Superior temporal gyrus (tissue), 1 donor: ENCODE data around the gene AGFG2.

Experiments used
- DNase-seq: peaks from one replicate; pipeline ENCODE4 v3.0.0-alpha.2; 2016; ENCODE audit errors: extremely low spot score

AGFG2 gene

DNA sequence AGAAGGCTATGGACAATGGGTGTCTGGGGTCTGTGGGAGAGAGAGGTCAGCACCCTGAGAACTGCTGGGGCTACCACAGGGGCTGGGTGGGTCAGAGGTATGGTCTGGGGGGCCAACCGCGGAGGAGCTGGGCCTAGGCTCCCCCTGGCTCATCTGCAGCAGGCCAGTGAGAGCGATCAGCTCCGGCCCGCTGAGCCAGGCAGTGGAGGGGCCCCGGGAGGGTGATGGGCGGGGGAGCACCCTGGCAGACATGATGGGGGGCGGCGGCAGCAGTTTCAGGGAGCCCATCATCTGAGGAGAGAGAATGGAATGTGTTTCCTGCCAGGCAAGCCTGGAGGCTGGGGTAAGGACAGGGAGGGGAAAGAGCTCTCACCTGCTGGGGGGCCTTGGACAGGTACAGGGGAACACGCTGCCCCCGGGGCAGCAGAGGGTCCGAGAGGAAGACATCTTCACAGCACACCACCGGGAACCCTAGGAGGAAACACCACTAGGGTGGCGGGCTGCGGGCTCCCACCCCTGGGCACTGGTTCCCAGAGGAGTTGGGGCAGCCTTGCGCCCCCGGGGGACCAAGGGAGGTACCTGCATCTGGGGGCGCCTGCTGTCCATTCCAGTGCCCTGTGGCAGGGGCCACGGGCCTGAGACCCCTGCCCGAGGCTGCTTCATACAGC is 33.4 kb downstream of the AGFG2 start:
- DNase-seq: no peak

DNA sequence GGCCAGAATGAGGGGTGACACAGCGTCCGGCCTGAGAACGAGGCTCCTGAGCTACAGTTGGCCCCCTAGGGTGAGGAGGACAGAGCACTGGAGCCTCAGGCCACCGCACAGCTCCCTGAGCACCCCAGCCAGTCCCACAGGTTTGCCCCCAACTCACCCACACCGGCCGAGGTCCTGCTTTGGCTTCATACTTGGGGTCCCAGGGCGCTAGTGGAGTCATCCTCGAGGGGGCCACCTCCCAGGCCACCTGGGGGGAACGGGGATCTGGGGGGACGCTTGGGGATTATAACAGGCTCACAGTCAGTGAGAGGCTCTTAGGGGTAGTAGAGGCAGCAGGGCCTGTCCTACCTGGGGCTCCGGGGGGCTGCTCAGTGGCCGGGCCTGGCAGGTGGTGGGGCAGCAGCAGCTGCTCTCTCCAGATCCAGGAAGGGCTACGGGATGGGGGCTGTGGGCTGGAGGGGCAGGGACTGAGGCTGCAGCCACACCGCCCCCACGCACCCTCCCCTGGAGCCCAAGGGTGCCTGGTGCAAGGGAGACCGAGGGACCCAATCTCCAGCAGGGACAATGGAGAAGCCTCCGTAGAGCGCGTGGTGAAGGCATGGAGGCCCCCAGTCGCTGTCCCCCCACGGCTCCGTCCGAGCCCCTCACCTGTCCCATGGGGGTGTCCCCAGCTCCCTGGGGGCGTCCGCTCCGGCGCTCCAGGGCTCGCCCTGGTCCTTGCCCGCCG is 34.1 kb downstream of the AGFG2 start:
- no peak for DNase-seq

DNA sequence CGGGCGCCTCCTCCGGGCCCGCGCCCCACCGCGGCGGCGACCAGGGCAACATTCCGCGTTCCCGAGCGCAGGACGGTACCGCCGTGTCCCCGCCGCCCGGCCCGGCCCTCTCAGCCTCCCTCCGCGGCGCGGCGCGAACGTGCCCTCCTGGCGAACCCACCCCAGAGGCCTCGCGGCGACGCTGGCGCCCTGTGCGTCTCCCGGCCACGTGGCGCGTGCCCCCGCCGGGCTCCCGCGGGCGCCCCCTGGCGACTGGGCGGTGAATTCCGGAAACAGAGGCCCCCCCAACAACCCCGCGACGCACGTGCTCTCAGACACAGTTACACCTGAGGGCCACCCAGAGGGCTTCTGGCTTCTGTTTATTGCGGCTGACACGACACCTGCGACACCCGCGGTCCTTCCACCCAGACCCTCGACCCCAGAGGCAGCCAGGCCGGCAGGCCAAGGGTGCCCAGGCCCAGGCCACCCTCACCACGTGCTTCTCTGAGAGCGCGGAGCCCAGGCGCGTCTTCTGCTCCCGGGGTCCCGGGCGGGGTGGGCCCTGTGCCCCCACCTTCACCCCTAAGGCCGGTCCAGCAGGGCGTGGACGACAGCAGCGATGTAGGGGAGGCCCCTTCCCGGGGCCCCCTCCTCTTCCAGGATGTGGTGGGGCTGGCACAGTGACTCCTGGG is 34.8 kb downstream of the AGFG2 start, which contains the start of gene SAP25:
Gene SAP25, minus strand, starts transcription at position 210 of the 671 bp plus-strand sequence. Its CDS starts 158 bp downstream, at position 52.
- no peak for DNase-seq

DNA sequence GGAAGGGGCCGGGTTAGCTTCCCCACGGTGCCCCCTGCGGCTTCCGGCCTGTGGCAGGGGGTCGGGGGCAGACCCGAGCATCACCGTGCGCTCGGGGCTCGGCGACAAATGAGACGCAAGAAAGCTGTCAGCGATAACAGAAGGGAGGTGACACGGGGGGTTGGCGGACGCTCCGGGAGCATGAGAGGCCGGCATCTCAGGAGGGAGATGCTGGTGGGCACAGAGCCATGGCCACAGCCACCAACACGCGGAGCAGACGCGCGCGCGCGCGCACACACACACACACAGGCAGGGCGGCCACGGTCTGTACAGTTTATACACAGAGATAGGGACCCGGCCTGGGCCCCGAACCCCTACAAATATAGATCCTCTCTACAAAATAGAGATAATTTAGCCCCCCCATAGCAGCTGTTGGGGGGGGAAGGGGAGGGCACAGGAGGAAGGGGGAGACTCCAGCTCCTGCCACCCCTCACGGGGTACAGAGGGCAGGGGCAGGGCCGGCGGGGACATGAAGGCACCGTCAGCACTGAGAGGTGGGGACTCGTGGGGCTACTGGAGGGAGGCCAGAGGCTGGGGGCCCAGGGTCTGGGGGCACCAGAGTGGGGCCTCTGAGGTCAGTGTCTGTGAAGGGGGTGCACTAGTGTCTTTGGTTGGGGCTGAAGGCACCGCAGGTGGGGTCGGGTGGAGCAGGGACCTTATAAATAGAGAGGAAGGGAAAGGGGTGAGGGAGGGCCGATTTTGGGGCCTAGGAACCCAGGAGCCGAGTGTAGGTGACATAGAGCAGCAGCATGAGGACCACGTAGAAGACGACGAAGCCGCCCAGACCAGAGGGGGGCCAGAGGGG is 35.6 kb downstream of the AGFG2 start:
- DNase-seq: no peak

DNA sequence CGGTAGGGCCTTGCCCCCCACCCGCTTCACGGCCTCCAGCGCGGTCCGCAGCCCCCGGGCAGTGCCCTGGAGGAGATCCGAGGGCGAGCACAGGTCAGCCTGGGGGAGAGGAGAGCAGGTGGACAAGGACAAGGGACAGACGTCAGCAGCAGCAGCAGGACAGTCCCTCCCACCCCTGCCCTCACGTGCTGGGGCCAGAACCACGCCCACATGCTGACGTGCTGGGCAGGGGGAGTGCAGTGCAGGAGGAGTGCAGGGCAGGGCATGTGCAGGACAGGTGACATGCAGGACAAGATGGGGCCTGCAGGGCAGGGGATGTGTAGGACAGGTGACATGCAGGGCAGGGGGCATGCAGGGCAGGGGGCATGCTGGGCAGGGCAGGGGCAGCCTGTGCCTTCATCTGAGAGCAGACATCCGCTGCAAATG is 36.2 kb downstream of the AGFG2 start:
- DNase-seq: no peak

DNA sequence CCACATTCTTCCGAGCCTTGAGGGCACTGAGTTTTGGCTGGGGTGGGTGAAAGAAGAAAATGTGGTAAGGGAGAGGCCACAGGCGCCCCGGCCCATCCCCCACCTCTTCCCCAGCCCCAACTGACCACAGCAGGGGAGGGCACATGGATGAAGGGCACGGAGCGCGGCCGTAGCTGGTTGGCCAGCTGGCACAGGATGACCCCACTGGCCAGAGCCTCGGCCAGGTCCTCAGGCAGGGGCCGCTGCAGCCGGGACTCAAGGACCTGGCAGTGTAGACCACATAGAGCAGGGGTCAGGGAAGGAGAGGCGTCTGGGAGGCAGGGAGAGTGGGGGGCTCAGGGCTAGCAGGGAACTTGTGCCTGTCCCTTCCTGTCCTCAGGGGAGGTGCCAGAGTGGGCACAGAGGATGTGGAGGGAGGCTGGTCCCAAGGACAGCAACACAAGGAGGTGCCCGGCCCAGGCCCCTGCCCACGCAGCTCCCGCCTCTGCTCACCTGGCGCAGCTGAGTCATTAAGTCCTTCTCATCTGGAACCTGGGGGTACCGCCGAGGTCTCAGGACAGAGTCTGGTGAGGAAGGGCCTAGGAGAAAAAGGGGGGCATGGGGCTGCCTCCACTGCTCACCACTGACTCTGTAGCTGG is 36.9 kb downstream of the AGFG2 start:
- no peak for DNase-seq

DNA sequence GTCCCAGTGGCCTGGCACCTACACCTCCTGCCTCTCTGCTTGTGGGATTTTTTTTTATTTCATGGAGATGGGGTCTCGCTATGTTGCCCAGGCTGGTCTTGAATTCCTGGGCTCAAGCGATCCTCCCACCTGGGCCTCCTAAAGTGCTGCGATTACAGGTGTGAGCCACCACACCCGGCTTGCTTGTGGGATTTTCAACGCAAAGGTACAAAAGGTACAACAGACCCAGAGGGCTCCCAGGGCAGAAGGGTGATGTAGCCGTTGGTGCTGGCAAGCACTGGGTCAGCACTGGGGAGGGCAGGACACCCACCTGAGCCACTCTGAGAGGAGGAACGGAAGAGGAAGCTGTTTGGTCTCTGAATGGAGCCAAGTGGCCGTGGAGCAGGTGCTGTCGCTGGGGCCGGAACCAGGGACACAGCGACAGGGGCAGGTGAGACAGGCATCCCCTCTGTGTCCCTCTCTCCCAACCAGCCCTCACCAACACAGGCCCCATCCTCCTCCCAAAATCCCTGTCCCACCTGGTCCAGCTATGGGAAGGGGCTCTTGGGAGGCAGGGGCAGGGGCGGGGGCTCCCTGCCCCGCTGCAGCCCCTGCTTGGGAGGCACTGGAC is 37.5 kb downstream of the AGFG2 start:
- DNase-seq: no peak

DNA sequence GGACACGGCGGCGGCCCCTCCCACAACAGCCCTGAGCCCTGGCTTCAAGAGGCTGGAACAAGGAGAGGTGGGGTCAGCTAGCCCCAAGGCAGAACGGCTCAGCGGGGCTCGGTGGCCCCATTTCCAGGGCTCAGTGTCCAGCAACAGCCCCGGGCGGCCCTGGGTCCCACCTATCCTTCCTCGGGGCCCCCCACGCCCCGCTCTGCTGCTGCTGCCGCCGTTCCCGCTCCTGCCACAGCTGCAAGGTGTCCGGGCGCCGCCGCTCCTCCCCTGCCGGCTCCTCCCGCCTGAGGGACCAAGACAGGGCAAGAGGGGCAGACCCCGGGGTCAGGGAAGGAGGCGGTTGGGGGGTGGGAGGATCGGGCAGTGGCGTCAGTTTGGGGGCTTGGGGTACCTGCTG is 38.1 kb downstream of the AGFG2 start:
- no peak for DNase-seq

DNA sequence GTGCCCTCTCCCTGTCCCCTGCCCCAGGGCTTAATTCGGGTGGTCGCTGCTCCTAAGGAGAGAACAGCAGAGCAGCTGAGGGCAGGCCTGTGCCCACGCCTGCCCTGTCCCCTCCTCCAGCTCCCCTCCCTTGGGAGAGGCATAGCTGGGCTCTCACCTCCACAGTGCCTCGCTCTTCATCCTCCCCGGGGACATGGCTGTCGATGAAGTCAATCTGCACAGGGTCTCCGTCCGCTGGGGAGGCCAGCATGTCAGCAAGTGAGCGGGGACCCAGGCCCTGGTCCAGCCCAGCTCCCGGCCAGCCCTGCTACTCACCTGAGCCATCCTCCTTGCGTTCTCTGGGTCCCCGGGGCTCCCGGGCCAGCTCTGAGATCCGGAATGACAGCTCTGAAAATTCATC is 38.5 kb downstream of the AGFG2 start:
- DNase-seq: no peak

DNA sequence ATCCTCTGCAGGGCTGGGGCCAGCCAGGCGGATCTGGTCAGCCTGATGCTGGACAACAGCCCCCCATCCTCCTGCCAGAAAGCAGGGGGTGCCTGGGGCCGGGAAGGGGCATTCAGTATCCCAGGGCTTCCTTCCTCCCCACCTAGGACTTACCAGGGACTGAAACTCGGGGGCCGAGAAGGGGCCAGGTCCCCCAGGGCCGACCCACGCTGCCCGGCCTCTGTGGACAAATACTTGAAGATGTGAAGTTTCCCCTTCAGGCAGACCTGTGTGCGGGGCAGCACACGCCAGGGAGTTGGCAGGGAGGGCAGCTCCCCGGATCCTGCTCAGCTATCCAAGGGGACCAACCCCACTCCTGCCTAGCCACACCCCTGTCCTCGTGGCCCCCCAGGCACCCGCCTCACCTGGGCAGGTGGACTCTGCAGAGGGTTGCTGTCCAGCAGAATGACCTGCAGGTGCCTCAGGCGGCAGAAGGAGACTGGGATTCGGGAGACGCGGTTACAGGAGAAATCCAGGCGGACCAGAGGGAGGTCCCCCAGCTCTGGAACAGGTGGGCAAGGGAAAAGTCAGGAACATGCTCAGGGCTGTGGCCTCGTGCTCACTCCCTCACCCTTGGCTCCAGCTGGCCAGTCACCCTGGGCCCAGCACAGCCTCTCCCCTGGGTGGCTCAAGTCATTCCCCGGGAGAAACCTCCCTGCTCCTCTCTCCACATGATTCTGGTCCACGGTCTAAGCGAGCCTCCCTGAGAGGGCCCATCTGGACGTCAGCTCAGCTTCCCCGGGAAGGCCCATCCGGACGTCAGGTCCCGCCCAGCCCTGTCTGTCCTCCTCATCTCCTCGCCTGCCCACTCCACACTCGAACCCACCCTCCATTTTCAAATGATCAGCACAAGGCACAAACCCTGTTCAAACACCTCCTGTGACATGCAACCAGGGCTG is 39.5 kb downstream of the AGFG2 start:
- no peak for DNase-seq

DNA sequence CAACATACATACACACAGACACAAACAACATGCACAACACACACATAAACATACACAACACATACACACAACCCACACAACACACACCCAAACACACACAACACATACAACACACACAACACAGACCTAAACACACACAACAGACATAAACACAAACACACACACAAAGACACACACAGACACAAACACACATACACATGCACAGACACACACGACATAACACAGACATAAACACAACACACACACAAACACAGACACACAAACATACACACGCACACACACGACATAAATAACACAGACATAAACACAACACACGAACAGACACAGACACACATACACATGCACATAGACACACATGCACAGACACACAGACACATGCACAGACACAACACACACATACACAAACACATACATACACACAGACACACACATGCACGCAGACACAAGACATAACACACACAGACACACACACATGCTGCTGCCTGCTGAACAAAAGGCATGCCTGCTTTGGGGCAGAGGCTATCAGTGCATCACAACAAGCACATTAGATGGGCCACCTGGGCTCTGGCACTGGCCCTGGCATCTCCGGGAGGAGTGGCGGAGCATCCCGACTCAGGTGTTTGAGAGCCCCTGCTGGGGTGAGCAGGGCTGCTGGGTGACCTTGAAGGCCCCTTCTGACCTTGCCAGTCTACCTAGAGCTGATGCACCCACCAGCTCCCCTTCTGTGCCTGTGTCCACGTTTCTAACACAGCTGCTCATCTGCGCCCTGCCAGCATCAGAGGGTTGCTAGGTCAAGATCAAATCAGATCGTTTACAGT is 41.7 kb downstream of the AGFG2 start:
- no peak for DNase-seq

DNA sequence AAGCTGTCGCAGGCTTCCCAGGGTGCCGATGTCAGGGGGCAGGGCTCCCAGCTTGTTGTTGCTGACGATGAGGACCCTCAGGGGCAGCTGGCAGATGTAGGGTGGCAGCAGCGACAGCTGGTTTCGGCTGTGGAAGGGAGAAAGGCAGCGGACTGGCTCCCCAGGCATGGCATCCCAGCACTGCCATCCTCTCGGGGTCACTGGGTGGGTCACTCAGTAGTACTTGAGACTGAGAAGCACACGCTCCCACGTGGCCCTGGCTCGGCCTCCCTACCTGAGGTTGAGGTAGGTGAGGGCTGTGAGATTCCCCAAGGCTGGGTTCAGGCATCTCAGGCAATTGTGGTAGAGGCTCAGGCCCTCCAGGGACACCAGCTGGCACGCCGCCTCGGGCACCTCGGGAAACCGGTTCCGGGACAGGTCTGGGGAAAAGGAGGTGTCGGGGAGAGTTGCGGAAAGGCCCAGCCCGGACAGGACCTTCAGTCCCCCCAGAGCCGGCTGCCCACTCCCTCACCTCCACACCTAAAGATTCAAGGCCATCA is 43.1 kb downstream of the AGFG2 start:
- no peak for DNase-seq

DNA sequence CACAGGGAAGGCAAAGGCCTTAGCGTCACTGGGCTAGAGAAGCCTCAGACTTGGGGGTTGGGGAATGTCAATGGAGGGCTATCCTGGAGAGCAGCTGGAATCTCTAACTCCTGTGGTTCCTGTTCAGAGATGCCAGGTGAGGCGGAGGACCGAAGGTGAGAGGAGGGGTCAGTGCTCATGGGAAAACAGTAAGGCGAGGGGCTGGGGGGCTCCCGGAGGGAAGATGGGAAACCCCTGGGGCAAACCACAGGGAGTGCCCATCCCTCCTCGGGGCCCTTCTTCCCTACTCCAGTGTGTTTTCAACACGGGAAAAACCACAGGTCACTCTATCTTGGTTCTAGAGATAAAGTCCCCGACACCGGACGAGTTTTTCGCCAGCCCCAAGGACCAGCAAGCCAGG is 43.6 kb downstream of the AGFG2 start:
- DNase-seq: no peak

DNA sequence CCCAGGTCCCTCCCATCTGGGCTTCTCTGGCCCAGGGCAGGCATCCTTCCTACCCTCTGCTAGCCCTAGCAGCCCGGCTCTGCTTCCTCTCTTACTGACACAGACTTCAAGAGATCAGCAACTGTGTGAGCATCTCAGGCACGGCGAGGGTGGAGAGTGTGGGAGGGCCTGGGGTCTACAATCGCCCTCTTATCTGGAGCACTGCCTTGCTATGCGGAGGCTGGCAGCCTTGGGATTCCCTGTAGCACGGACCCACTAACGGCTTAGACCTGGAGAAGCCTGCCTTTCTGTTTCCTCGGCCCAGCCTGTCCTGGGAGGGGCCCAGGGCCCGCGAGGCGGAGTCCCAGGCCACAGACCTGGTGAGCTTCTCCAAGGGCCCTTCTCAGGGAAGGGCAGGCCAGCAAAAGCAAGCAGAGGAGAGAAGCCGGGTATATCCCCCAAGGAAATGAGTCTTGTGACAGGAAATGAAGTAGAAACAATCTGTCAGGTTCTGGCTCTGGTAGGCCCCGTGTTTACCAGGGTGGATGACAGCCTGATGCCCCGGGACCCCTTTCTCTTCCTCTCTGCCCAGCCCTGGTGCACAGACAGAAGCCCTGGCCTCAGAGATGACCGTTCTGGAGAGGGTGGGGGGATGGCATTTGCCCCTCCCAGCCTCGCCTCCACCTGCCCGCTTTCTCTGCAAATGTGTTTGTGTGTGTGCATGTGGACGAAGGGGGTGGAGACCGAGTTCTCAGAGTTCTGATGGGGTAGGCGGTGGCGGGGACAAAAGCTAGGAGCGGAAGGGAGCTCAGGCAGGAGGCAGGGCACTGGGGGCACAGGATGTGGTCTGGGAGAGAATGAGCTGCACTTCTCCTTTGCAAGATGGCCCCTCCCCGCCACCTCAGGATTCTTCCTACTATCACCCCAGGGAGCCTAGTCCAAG is 44.4 kb downstream of the AGFG2 start:
- DNase-seq: no peak

DNA sequence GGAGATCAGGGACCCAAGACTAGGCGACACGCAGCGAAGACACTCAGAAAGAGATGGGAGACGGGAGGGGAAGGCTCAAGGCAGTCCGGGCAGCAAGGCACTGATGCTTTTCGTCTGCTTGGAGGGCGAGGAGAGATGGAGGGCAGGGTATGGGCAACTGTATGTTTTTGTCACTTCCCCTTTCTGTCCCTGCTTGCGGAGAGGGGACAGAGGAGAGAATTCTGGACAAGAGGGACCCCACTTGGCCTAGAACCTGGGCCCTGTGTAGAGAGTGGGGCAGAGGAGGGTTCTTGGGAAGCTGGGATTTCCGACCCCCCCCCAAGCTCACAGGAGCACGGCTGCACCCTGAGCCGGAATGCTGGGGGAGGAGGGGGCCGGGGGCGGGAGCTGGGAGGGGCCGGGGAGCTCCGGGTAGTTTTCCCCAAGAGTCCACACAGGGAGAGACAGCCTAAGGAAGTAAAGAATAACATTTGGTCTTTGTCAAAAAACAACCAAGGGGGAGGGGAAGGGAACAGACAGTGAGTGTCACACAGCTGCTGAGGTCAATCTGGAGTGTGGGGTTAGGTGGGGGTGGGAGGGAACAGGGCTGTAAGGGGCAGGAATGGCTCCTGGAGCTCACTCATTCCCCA is 45.2 kb downstream of the AGFG2 start:
- no peak for DNase-seq

DNA sequence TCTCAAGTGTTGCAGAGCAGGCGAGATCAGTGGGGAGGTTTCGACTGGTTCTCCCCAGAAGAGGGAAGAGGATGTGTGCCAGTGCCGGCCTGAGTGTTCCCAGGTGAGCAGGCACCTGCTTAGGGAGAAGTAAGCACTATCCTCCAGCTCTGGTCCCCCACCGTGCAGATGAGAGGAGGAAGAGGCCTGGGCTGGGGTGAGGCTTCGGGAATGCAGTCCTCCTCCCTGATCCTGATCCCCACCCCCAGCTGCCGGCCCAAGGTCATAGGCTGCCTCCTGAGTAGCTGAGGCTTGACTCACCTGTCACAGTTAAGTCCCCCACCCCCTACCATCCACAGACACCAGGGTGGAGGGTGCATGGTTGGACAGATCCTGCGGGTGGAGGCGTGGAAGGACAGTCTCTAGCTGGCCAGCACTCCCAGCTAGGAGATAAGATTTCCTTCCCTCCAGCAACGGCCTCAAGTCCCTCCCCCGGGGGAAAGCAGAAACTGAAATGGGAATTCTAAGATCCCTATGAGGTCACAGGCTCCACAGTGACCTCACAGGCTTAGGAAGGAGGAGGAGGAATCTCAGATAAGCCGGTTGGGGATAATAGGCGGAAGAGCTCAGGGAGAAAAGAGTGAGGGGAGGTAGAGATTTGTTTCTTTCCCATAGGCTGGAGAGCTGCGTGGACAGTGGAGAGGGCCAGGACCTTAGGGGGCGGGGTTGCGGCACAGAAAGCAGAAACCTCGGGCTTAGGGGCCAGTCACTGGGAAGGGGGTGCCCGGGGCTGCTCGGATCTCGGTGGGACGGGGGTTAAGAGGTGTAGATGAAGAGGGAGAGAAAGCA is 45.9 kb downstream of the AGFG2 start:
- no peak for DNase-seq
